GM23338 (cell line): ENCODE results near the gene AMPH. TPM values are rescaled to one million over a fixed set of nuclear protein-coding genes. Genes with fewer than 3 reads are reported as not detected.

Source experiments
- ATAC-seq: fragments of 200-7000 bp; cut with Tn5 transposase; 3 replicates; pipeline ENCODE4 v1.9.1; 2020
- DNase-seq: peaks from one replicate; pipeline ENCODE4 v3.0.0-alpha.2; 2015; ENCODE audit warnings: low spot score
- H2AFZ ChIP-seq: fragments of 200-600 bp; sonication (generic); 2 replicates; pipeline ENCODE4 v1.8.0; 2016; ENCODE audit warnings: antibody characterized with exemption, mild to moderate bottlenecking, moderate library complexity
- H3F3A ChIP-seq: fragments of 200-600 bp; sonication (generic); replicated peaks from 2 replicates; pipeline ENCODE4 v1.8.0; 2017; ENCODE audit warnings: antibody characterized with exemption, mixed run types, low read depth
- H3K27ac ChIP-seq: fragments of 200-600 bp; sonication (generic); 2 replicates; pipeline ENCODE4 v1.6.1; 2016; ENCODE audit warnings: low read depth
- H3K27me3 ChIP-seq: fragments of 200-600 bp; sonication (generic); 2 replicates; pipeline ENCODE4 v1.8.0; 2016; ENCODE audit warnings: mild to moderate bottlenecking, mixed run types, moderate library complexity; ENCODE audit not compliant: insufficient read depth
- H3K36me3 ChIP-seq: fragments of 200-600 bp; sonication (generic); 2 replicates; pipeline ENCODE4 v1.8.0; 2016; ENCODE audit warnings: mild to moderate bottlenecking; ENCODE audit not compliant: insufficient read depth
- H3K4me1 ChIP-seq: fragments of 200-600 bp; sonication (generic); 2 replicates; pipeline ENCODE4 v1.8.0; 2016; ENCODE audit warnings: mild to moderate bottlenecking, moderate library complexity; ENCODE audit not compliant: insufficient read depth
- H3K4me2 ChIP-seq: fragments of 200-600 bp; sonication (generic); 2 replicates; pipeline ENCODE4 v1.7.1; 2017; ENCODE audit warnings: mixed run types
- H3K4me3 ChIP-seq: fragments of 200-600 bp; sonication (generic); 2 replicates; pipeline ENCODE4 v1.6.1; 2016; ENCODE audit warnings: mixed run types
- H3K79me2 ChIP-seq: fragments of 200-600 bp; sonication (generic); replicated peaks from 2 replicates; pipeline ENCODE4 v1.8.0; 2017; ENCODE audit warnings: mild to moderate bottlenecking; ENCODE audit not compliant: insufficient read depth
- H3K9me2 ChIP-seq: fragments of 200-600 bp; sonication (generic); 2 replicates; pipeline ENCODE4 v1.8.0; 2017; ENCODE audit not compliant: insufficient read depth
- H4K20me1 ChIP-seq: fragments of 200-600 bp; sonication (generic); replicated peaks from 2 replicates; pipeline ENCODE4 v1.8.0; 2017; ENCODE audit warnings: mild to moderate bottlenecking; ENCODE audit not compliant: insufficient read depth
- H3K27ac Mint-ChIP-seq: 2 replicates; pipeline ENCODE4 v1.8.0; 2020; ENCODE audit warnings: inconsistent platforms, mild to moderate bottlenecking, moderate library complexity, mixed read lengths
- H3K27me3 Mint-ChIP-seq: 3 replicates; pipeline ENCODE4 v1.8.0; 2022; ENCODE audit warnings: low read depth, mild to moderate bottlenecking, moderate library complexity, mixed read lengths, inconsistent platforms; ENCODE audit not compliant: insufficient read depth, poor library complexity
- H3K36me3 Mint-ChIP-seq: 3 replicates; pipeline ENCODE4 v1.8.0; 2021; ENCODE audit warnings: low read depth, mild to moderate bottlenecking, inconsistent platforms, moderate library complexity, mixed read lengths
- H3K4me1 Mint-ChIP-seq: 3 replicates; pipeline ENCODE4 v1.8.0; 2020; ENCODE audit warnings: mild to moderate bottlenecking, inconsistent platforms, mixed read lengths
- H3K4me3 Mint-ChIP-seq: 3 replicates; pipeline ENCODE4 v1.8.0; 2021; ENCODE audit warnings: moderate library complexity, mild to moderate bottlenecking, inconsistent platforms, mixed read lengths
- H3K9me3 Mint-ChIP-seq: 3 replicates; pipeline ENCODE4 v1.8.0; 2020; ENCODE audit warnings: moderate library complexity, mild to moderate bottlenecking, inconsistent platforms, mixed read lengths
- CREB1 ChIP-seq: fragments of 250-450 bp; sonication (Bioruptor Pico); IDR thresholded peaks from 2 replicates; pipeline ENCODE4 v1.5.0; 2020; ENCODE audit warnings: low read depth, mild to moderate bottlenecking, moderate library complexity
- ETS1 ChIP-seq: IDR thresholded peaks from 2 replicates; pipeline ENCODE4 v1.6.1; 2016; ENCODE audit warnings: antibody characterized with exemption
- EZH2 ChIP-seq: fragments of 200-600 bp; sonication (generic); IDR thresholded peaks from one replicate; pipeline ENCODE4 v1.8.0; 2017; ENCODE audit warnings: antibody characterized with exemption, mild to moderate bottlenecking, low read depth; ENCODE audit not compliant: unreplicated experiment
- EZH2phosphoT487 ChIP-seq: fragments of 200-600 bp; sonication (generic); IDR thresholded peaks from one replicate; pipeline ENCODE4 v1.8.1; 2018; ENCODE audit warnings: antibody characterized with exemption; ENCODE audit not compliant: unreplicated experiment
- JUNB ChIP-seq: IDR thresholded peaks from one replicate; pipeline ENCODE4 v1.6.1; 2016; ENCODE audit warnings: antibody characterized with exemption; ENCODE audit not compliant: unreplicated experiment
- STAT1 ChIP-seq: IDR thresholded peaks from one replicate; pipeline ENCODE4 v1.6.1; 2016; ENCODE audit warnings: antibody characterized with exemption; ENCODE audit not compliant: unreplicated experiment
- ZNF114 ChIP-seq: fragments of 250-450 bp; sonication (Bioruptor Pico); IDR thresholded peaks from 2 replicates; pipeline ENCODE4 v1.5.0; 2020; ENCODE audit warnings: mild to moderate bottlenecking, moderate library complexity
- ZNF331 ChIP-seq: fragments of 250-450 bp; sonication (Bioruptor Pico); IDR thresholded peaks from 2 replicates; pipeline ENCODE4 v1.5.0; 2020; ENCODE audit warnings: low read depth, mild to moderate bottlenecking, moderate library complexity
- ZNF462 ChIP-seq: fragments of 250-450 bp; sonication (Bioruptor Pico); IDR thresholded peaks from 2 replicates; pipeline ENCODE4 v1.5.0; 2020; ENCODE audit warnings: mild to moderate bottlenecking, moderate library complexity
- polyA plus RNA-seq: library from polyadenylated mRNA; unstranded; fragments of >200 nt; fragmentation: Nextera tagmentation; extraction: Ambion mirVana; gene quantifications from 2 replicates; pipeline ENCODE4 v1.2.1, GENCODE V29; 2016
- total RNA-seq: library from RNA; depleted of rRNA; stranded (reverse); fragments of >200 nt; shearing (Covaris generic); gene quantifications from 2 replicates; pipeline ENCODE4 v1.2.3, GENCODE V29; 2014

Gene AMPH
- total and polyA plus RNA-seq, 2 experiments from 2014 or later, result 4.8 to 10.2 TPM

GRCh38 chr7:38675494-38676106 lies 44.4 kb upstream of the AMPH start:
- no peak overlapping the region for H3K27ac ChIP-seq
- H3K4me2 ChIP-seq, result no peak overlapping the region
- Mint-ChIP-seq H3K4me1 (peaks cover 2% of the 10 kb centered on the region), H3K36me3 (no peaks in the 10 kb centered on the region), H3K4me3 (no peak overlapping the region), H3K27ac (no peak overlapping the region), H3K9me3 (no peaks in the 10 kb centered on the region), H3K27me3 (peaks cover 5% of the 10 kb centered on the region)
- 0 out of 2 replicates have a peak, but pooled peaks cover 6% of the 10 kb centered on the region for H3K9me2 ChIP-seq
- no peaks in the 10 kb centered on the region for H3K4me1 ChIP-seq
- TF ChIP-seq ZNF114 (CRISPR knock-in tag), result no peak
- TF ChIP-seq CREB1 (CRISPR knock-in tag), result no peak
- TF ChIP-seq ZNF462 (CRISPR knock-in tag), result no peak
- no peak for TF ChIP-seq JUNB
- no peak for TF ChIP-seq ZNF331 (CRISPR knock-in tag)
- no peak for TF ChIP-seq EZH2phosphoT487
- no peak for TF ChIP-seq STAT1
- no peak for TF ChIP-seq EZH2
- no peak for TF ChIP-seq ETS1
- no peak overlapping the region for H3K4me3 ChIP-seq
- no peaks in the 10 kb centered on the region for H3F3A ChIP-seq
- DNase-seq (peak; percentile 20), ATAC-seq (no peak)
- H3K36me3 ChIP-seq, result no peaks in the 10 kb centered on the region
- H4K20me1 ChIP-seq, result no peaks in the 10 kb centered on the region
- H3K27me3 ChIP-seq, result no peaks in the 10 kb centered on the region
- H2AFZ ChIP-seq, result peak overlapping the region; percentile 60
- H3K79me2 ChIP-seq, result no peaks in the 10 kb centered on the region
